ENCODE results near the gene ZNF653. TPM values are rescaled to one million over a fixed set of nuclear protein-coding genes. Genes with fewer than 3 reads are reported as not detected.

Gene ZNF653
- total and polyA plus RNA-seq, 2 of the 8 experiments (the other 6 are each of a cell fraction or from before 2014, with no cell fraction given): 7.0 to 7.9 TPM

- TF ChIP-seq CHD7 (IDR thresholded peaks at IDR 0.05; ENCODE audit: insufficient replicate concordance, low read length) (no peak), CBX8 (IDR thresholded peaks at IDR 0.05; ENCODE audit: borderline replicate concordance, low read depth, low read length) (no peak), CREB1 (IDR thresholded peaks at IDR 0.05) (no peak), USF2 (IDR thresholded peaks at IDR 0.05; ENCODE audit: low read length) (no peak), MAX (IDR thresholded peaks at IDR 0.05) (no peak), CTCF (IDR thresholded peaks at IDR 0.05; ENCODE audit: control extremely low read depth in 1 of 3, insufficient read depth in 1 of 3, low read depth in 1 of 3, low read length in 3 of 3) (no peak), SIN3A (conservative IDR thresholded peaks at IDR 0.05 in 1 of 2, IDR thresholded peaks at IDR 0.05 in 1 of 2; ENCODE audit: low read depth in 1 of 2, low read length in 2 of 2) (no peak)
Observed at GRCh38 chr19:11473725-11474124, 31.9 kb downstream of the ZNF653 start (continued).
